Hematopoietic multipotent progenitor cell treated with erythropoietin and hydrocortisone succinate and interleukin-3 and kit ligand, for 17 days (in vitro differentiated cells): ENCODE measurements around the gene MYPOP.

Experiments
- DNase-seq: peaks from one replicate; pipeline ENCODE4 v3.0.0-alpha.2; 2015; ENCODE audit warnings: low spot score

Gene MYPOP

GRCh38 chr19:45901912-45902650 is at the start of gene MYPOP:
Gene MYPOP, minus strand, starts transcription at chr19:45902613. Its CDS starts 840 bp downstream, at chr19:45901773.
- no peak for DNase-seq

GRCh38 chr19:45947926-45948325 is 45.5 kb upstream of the MYPOP start:
- no peak for DNase-seq

GRCh38 chr19:45940515-45940805 is 38.0 kb upstream of the MYPOP start:
- DNase-seq, result no peak

- DNase-seq, result no peak
Observed at GRCh38 chr19:45939792-45940514, 37.5 kb upstream of the MYPOP start.

- DNase-seq, result no peak
Observed at GRCh38 chr19:45938733-45939319, 36.4 kb upstream of the MYPOP start.

- DNase-seq, result no peak
Observed at GRCh38 chr19:45935267-45935666, 32.9 kb upstream of the MYPOP start.

- DNase-seq, result no peak
Observed at GRCh38 chr19:45934551-45935230, 32.3 kb upstream of the MYPOP start.

GRCh38 chr19:45933759-45934158 is 31.3 kb upstream of the MYPOP start:
- no peak for DNase-seq

- DNase-seq, result no peak
Observed at GRCh38 chr19:45931055-45931454, 28.6 kb upstream of the MYPOP start.

GRCh38 chr19:45929247-45929646 is 26.8 kb upstream of the MYPOP start:
- no peak for DNase-seq

GRCh38 chr19:45927565-45928261 is 25.3 kb upstream of the MYPOP start:
- DNase-seq, result peak; percentile 87

GRCh38 chr19:45924891-45925447 is 22.6 kb upstream of the MYPOP start:
- DNase-seq, result no peak

- DNase-seq, result no peak
Observed at GRCh38 chr19:45922281-45922680, 19.9 kb upstream of the MYPOP start.

GRCh38 chr19:45920458-45920857 is 18.0 kb upstream of the MYPOP start:
- DNase-seq, result no peak

GRCh38 chr19:45919678-45920077 is 17.3 kb upstream of the MYPOP start:
- no peak for DNase-seq

- DNase-seq, result no peak
Observed at GRCh38 chr19:45918721-45919120, 16.3 kb upstream of the MYPOP start.

GRCh38 chr19:45917421-45918091 is 15.1 kb upstream of the MYPOP start:
- no peak for DNase-seq

- no peak for DNase-seq
Observed at GRCh38 chr19:45913874-45914830, 11.7 kb upstream of the MYPOP start, which contains the start of gene NANOS2. Gene NANOS2, minus strand, starts transcription at chr19:45914778. Its CDS starts 85 bp downstream, at chr19:45914693.

- DNase-seq, result no peak
Observed at GRCh38 chr19:45911291-45911690, 8.9 kb upstream of the MYPOP start.

- no peak for DNase-seq
Observed at GRCh38 chr19:45908956-45909355, 6.5 kb upstream of the MYPOP start.
